D341Med (cell line): ENCODE measurements around the gene AP5S1.
"Not testable (repeated sequence)": the region's sequence is repeated elsewhere in the genome, so short reads cannot be mapped to it uniquely, and the experiment has no call there.

Experiments used
- DNase-seq: peaks from one replicate; pipeline ENCODE4 v3.0.0; 2012; ENCODE audit warnings: low spot score

Gene AP5S1

DNA sequence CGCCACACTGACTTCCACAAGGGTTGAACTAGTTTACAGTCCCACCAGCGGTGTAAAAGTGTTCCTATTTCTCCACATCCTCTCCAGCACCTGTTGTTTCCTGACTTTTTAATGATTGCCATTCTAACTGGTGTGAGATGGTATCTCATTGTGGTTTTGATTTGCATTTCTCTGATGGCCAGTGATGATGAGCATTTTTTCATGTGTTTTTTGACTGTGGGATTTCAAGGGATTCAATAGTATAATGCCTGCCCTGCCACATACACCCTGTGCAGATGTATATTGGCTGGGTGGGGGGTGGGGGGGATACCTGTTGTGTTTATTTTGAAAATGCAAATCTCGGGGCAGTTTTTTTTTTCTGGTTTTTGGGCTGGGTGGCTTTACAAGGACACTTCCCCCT is 26.2 kb upstream of the AP5S1 start:
- not testable (repeated sequence) for DNase-seq

- no peak for DNase-seq
Measured at GRCh38 chr20:3794701-3795420, 25.5 kb upstream of the AP5S1 start.

DNA sequence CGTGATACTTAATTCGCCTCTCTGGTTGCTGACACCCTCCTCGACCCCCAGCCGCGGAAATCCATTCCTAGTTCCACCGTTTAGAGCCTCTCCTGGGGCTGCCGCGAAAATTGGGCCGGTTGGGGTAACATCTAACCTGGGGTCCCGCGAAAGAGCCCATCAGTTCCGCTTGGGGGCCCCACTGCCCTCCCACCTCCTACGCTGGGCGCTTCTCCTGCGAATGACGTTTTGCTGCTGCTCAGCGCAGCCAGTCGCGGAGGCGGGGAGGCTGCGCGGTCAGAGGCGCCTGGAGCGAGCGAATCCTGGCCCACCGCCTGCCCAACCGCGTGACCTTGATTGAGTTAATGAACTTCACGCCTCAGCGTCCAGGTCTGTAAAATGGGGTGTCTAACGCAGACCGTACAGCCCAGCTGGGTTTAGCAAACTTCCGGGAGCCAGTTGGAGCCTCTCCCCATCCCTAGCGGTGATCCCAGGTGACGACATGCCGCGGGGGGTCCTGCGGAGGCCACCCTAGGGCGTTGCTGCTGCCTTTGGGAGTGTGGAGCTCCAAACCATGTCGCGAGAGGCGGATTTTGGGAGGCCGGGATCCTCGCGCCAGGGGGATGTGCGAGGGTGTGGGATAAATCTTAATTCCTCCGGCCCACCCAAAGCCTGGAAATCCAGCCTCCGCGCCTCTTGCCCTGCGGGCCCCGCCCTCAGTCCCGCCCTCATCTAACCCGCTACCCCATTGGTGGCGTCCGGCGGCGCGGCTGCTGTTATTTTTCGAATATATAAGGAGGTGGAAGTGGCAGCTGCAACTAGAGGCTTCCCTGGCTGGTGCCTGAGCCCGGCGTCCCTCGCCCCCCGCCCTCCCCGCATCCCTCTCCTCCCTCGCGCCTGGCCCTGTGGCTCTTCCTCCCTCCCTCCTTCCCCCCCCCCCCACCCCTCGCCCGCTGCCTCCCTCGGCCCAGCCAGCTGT is 24.6 kb upstream of the AP5S1 start, which contains the start of gene CDC25B:
Gene CDC25B (plus strand): TSS at position 800 of the 958 bp plus-strand sequence. CDS start 222 bp downstream, outside the sequence.
- peak; percentile 95 for DNase-seq

GRCh38 chr20:3796477-3797225 is 23.7 kb upstream of the AP5S1 start:
- DNase-seq = no peak

DNA sequence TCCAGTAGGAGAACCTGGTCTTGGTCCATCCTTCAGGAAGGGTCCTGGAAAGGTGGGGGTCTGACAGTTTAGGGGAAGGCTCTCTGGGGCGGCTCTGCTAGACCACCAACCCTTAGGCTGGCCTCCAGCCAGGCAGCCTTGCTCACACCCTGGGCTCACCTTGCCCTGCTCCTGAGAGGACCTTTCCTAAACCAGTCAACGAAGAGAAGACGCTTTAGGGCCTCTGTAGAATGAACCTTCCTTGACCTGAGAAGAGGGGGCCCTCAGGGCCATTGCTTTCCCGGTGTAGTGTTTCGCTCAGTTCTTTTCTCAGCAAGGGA is 23.2 kb upstream of the AP5S1 start:
- DNase-seq = no peak

- no peak for DNase-seq
Measured at GRCh38 chr20:3797592-3798372, 22.6 kb upstream of the AP5S1 start.

- no peak for DNase-seq
Measured at GRCh38 chr20:3798373-3798768, 22.0 kb upstream of the AP5S1 start.

- DNase-seq = no peak
Measured at GRCh38 chr20:3798908-3799248, 21.5 kb upstream of the AP5S1 start.

DNA sequence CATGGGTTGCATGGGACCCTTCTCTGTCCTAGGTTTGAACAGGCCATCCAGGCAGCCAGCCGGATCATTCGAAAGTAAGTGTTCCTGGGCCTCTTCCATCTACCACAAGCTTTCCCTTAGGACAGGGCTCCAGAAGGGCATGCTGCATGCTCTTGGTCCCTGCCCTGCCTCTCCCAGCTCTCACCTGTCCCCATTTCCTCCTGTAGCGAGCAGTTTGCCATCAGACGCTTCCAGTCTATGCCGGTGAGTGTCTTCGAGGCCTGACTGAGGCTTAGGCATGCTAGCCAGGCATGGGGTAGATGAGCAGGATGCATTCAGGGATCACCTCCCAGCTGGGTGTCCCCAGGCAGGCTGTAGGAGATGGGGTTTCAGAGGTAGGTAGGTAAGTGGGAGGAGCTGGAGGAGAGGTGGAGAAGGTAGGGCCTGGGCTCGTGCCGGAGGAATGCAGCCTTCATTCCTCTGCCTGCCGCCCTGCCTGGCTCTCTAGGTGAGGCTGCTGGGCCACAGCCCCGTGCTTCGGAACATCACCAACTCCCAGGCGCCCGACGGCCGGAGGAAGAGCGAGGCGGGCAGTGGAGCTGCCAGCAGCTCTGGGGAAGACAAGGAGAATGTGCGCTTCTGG is 20.0 kb upstream of the AP5S1 start:
- no peak for DNase-seq

- no peak for DNase-seq
Measured at GRCh38 chr20:3800878-3801260, 19.5 kb upstream of the AP5S1 start.

DNA sequence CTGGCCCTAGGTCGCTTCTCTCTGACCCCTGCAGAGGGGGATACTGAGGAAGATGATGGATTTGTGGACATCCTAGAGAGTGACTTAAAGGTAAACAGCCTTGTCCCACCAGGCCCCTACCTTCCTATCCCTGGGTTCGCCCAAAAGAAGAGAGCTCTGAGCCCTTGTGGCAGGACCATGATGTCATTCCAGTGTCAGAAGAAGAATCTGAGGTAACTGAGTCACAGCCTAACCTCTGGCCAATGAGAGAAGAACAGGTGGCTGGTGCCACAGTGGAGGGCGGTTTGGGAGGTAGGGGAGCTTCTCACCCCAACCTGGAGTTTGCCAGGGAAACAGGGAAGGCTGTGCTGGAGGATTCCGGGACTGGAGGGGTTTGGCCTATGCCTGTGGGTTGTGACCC is 19.0 kb upstream of the AP5S1 start:
- no peak for DNase-seq

GRCh38 chr20:3801846-3802245 is 18.5 kb upstream of the AP5S1 start:
- DNase-seq = no peak

- DNase-seq = no peak
Measured at GRCh38 chr20:3802524-3803239, 17.7 kb upstream of the AP5S1 start.

- no peak for DNase-seq
Measured at GRCh38 chr20:3803289-3803688, 17.1 kb upstream of the AP5S1 start.

DNA sequence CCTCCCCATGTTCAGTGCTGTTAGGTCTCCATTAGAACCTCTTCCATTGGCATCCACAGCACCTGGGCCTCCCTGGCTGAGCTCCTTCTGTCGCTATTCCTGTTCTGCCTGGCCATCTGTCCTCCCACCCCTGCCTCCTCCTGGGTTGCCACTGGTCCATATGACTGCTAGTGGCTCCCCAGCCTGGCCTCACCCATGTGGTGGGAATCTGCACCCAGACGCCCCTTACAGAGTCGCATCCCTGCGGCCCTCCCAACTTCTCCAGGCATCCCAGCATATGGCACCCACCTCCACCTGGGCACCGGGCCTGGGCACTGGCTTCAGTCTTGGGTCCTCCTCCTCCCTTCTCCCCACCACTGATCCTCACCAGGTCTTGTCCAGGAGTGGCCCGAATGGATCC is 16.5 kb upstream of the AP5S1 start:
- no peak for DNase-seq

GRCh38 chr20:3804254-3804751 is 16.0 kb upstream of the AP5S1 start:
- no peak for DNase-seq

GRCh38 chr20:3804781-3805180 is 15.6 kb upstream of the AP5S1 start:
- no peak for DNase-seq

GRCh38 chr20:3808544-3808943 is 11.8 kb upstream of the AP5S1 start:
- DNase-seq = no peak

GRCh38 chr20:3811467-3812258 is 8.7 kb upstream of the AP5S1 start:
- peak; percentile 66 for DNase-seq

- no peak for DNase-seq
Measured at GRCh38 chr20:3812259-3812681, 8.1 kb upstream of the AP5S1 start.
